A673 (cell line): ENCODE data around the gene KPNA1. TPM values are rescaled to one million over a fixed set of nuclear protein-coding genes. Genes with fewer than 3 reads are reported as not detected.

ENCODE experiments used
- BruUV-seq: library from RNA; stranded (reverse); fragments of 400-500 nt; replicated peaks from 2 replicates; lab custom pipeline; 2021; lab: Mats Ljungman, UMichigan
- CTCF ChIA-PET: fragments of 300-600 bp; sonication (Branson Sonifier 250); formaldehyde crosslinking; loops from one replicate; lab custom pipeline; 2022; ENCODE audit warnings: antibody characterized with exemption; lab: Charles Lee
- POLR2A ChIA-PET: fragments of 300-600 bp; sonication (Branson Sonifier 250); formaldehyde crosslinking; loops from one replicate; lab custom pipeline; 2022; ENCODE audit warnings: antibody characterized with exemption; ENCODE audit not compliant: low non-redundant PET; lab: Charles Lee
- DNase-seq: peaks from one replicate; pipeline ENCODE4 v3.0.0-alpha.2; 2015; ENCODE audit warnings: low spot score
- H3K27ac ChIP-seq: fragments of 200-600 bp; sonication (generic); 2 replicates; pipeline ENCODE4 v1.5.1; 2016; ENCODE audit warnings: mixed run types, low read depth, mild to moderate bottlenecking, mixed read lengths, antibody characterized with exemption, low read length; ENCODE audit not compliant: poor library complexity, severe bottlenecking
- H3K27me3 ChIP-seq: fragments of 200-600 bp; sonication (generic); replicated peaks from 2 replicates; pipeline ENCODE4 v1.6.1; 2017; ENCODE audit warnings: mixed run types, low read depth, mild to moderate bottlenecking, mixed read lengths, antibody characterized with exemption, low read length; ENCODE audit not compliant: insufficient read depth, poor library complexity
- H3K36me3 ChIP-seq: fragments of 200-600 bp; sonication (generic); 2 replicates; pipeline ENCODE4 v1.6.1; 2016; ENCODE audit warnings: mixed run types, mild to moderate bottlenecking, mixed read lengths, antibody characterized with exemption, low read length; ENCODE audit not compliant: insufficient read depth, poor library complexity, severe bottlenecking
- H3K4me1 ChIP-seq: fragments of 200-600 bp; sonication (generic); 2 replicates; pipeline ENCODE4 v1.6.1; 2017; ENCODE audit warnings: mixed run types, mild to moderate bottlenecking, mixed read lengths, antibody characterized with exemption, low read length; ENCODE audit not compliant: insufficient read depth, poor library complexity, severe bottlenecking
- H3K4me3 ChIP-seq: fragments of 200-600 bp; sonication (generic); 2 replicates; pipeline ENCODE4 v1.5.1; 2016; ENCODE audit warnings: low read depth, mixed run types, mild to moderate bottlenecking, mixed read lengths, low read length; ENCODE audit not compliant: poor library complexity, severe bottlenecking
- H3K9me3 ChIP-seq: fragments of 200-600 bp; sonication (generic); 2 replicates; pipeline ENCODE4 v1.6.1; 2016; ENCODE audit warnings: mixed run types, low read depth, mild to moderate bottlenecking, mixed read lengths, antibody characterized with exemption, low read length; ENCODE audit not compliant: poor library complexity, severe bottlenecking
- CTCF ChIP-seq: fragments of 300-800, 200-600 bp; sonication (generic); conservative IDR thresholded peaks from 2 replicates; pipeline ENCODE4 v1.5.1; 2017; ENCODE audit warnings: low read depth, mild to moderate bottlenecking, antibody characterized with exemption, low read length, moderate library complexity, mixed read lengths
- EZH2 ChIP-seq: fragments of 200-600 bp; sonication (generic); IDR thresholded peaks from 2 replicates; pipeline ENCODE4 v1.6.1; 2017; ENCODE audit warnings: borderline replicate concordance, low read depth, mild to moderate bottlenecking, mixed read lengths, antibody characterized with exemption, low read length; ENCODE audit not compliant: poor library complexity, severe bottlenecking
- intact Hi-C: fragments of 100-400 bp; cut with micrococcal nuclease; formaldehyde crosslinking; loops from one replicate; pipeline ENCODE4 v1.10.0; 2022; ENCODE audit not compliant: unreplicated experiment
- total RNA-seq: library from RNA; stranded (reverse); gene quantifications from 2 replicates; pipeline ENCODE4 v1.2.3, GENCODE V29; 2021

Gene KPNA1
- total RNA-seq, 1 experiment from 2014 or later, result 110 TPM

GRCh38 chr3:122443090-122443489 lies 71.6 kb downstream of the KPNA1 start:
- no peaks in the 10 kb centered on the region for H3K9me3 ChIP-seq
- DNase-seq, result no peak
- H3K27ac ChIP-seq, result no peak overlapping the region
- TF ChIP-seq CTCF (no peak), EZH2 (no peak)
- no TSS peak for BruUV-seq
- ChIA-PET POLR2A (no interaction called here), CTCF (no interaction called here)
- H3K4me3 ChIP-seq, result no peak overlapping the region
- H3K4me1 ChIP-seq, result no peaks in the 10 kb centered on the region
- no peaks in the 10 kb centered on the region for H3K27me3 ChIP-seq
- intact Hi-C loops, result no loop called here
- peaks cover 36% of the 10 kb centered on the region for H3K36me3 ChIP-seq

- ChIA-PET POLR2A (no interaction called here), CTCF (interaction anchor here (0.7 kb wide), 1 partner anchor 57 kb away, joined by 3 read pairs; no protein-coding TSS in a partner anchor)
- Histone ChIP-seq H3K36me3 (peaks cover 50% of the 10 kb centered on the region), H3K4me3 (no peak overlapping the region), H3K27me3 (no peaks in the 10 kb centered on the region), H3K9me3 (no peaks in the 10 kb centered on the region), H3K27ac (no peak overlapping the region), H3K4me1 (no peaks in the 10 kb centered on the region)
- BruUV-seq, result no TSS peak
- intact Hi-C loops, result no loop called here
- TF ChIP-seq EZH2 (no peak), CTCF (no peak)
- no peak for DNase-seq
Observed at GRCh38 chr3:122435950-122436349, 78.8 kb downstream of the KPNA1 start.

GRCh38 chr3:122430371-122430770 lies 84.4 kb downstream of the KPNA1 start:
- no peak for DNase-seq
- H3K4me1 ChIP-seq, result no peaks in the 10 kb centered on the region
- intact Hi-C loops, result no loop called here
- BruUV-seq, result no TSS peak
- no peaks in the 10 kb centered on the region for H3K9me3 ChIP-seq
- ChIA-PET POLR2A (no interaction called here), CTCF (no interaction called here)
- H3K27me3 ChIP-seq, result no peaks in the 10 kb centered on the region
- H3K27ac ChIP-seq, result no peak overlapping the region
- TF ChIP-seq EZH2 (no peak), CTCF (no peak)
- peaks cover 28% of the 10 kb centered on the region for H3K36me3 ChIP-seq
- no peak overlapping the region for H3K4me3 ChIP-seq
